Prostate gland (tissue), 2 donors: Measurements from ENCODE around the gene OVOL1. TPM values are rescaled to one million over a fixed set of nuclear protein-coding genes. Genes with fewer than 3 reads are reported as not detected.

Experiments
- DNase-seq: peaks from one replicate; pipeline ENCODE4 v3.0.0-alpha.2; 2019; ENCODE audit warnings: low spot score
- H3K27ac ChIP-seq, 2 donors: fragments of 200-600 bp; sonication (generic); 2 replicates each; pipeline ENCODE4 v1.5.1; 2017 to 2019
- H3K27me3 ChIP-seq: fragments of 200-600 bp; sonication (generic); replicated peaks from 2 replicates; pipeline ENCODE4 v1.5.1; 2019; ENCODE audit not compliant: insufficient read depth
- H3K36me3 ChIP-seq, 2 donors: fragments of 200-600 bp; sonication (generic); 1 replicate in 1 of 2; 2 replicates in 1 of 2; pipeline versions ENCODE4 v1.5.1 to v1.8.1; 2017 to 2019
- H3K4me1 ChIP-seq: fragments of 200-600 bp; sonication (generic); replicated peaks from 2 replicates; pipeline ENCODE4 v1.5.1; 2019
- H3K4me3 ChIP-seq, 2 donors: fragments of 200-600 bp; sonication (generic); 2 replicates each; pipeline ENCODE4 v1.5.1; 2017 to 2019
- H3K9me3 ChIP-seq: fragments of 200-600 bp; sonication (generic); 2 replicates; pipeline ENCODE4 v1.5.1; 2017
- POLR2A ChIP-seq: fragments of 450-650 bp; IDR thresholded peaks from one replicate; pipeline ENCODE4 v1.6.1; 2016; ENCODE audit warnings: antibody characterized with exemption, mild to moderate bottlenecking
- POLR2AphosphoS5 ChIP-seq: sonication (generic); formaldehyde crosslinking; IDR thresholded peaks from one replicate; pipeline ENCODE4 v1.6.1; 2017; ENCODE audit warnings: antibody characterized with exemption
- WGBS: methylation state at CpG from one replicate; pipeline ENCODE4 v1.1.5; 2018; 5-methylcytosine and 5-hydroxymethylcytosine counted together
- intact Hi-C: fragments of 100-400 bp; cut with DNase I; formaldehyde crosslinking; loops from one replicate; pipeline ENCODE4 v1.14.2; 2022
- total RNA-seq, 2 donors: library from RNA; depleted of rRNA; stranded (reverse); fragments of >200 nt; gene quantifications; one replicate each; pipeline ENCODE4 v1.1.0, GENCODE V29; 2016
- TF ChIP-seq, protein P1 (sequence below), 4 experiments: fragments of 200-600 bp in 2 of 4; fragments of 450-650 bp in 2 of 4; sonication (generic) in 2 of 4; IDR thresholded peaks; 1 replicate in 3 of 4; 2 replicates in 1 of 4; pipeline ENCODE4 v1.5.1; 2016 to 2019; ENCODE audit warnings: antibody characterized with exemption in 4 of 4, mild to moderate bottlenecking in 2 of 4, moderate library complexity in 2 of 4

Gene OVOL1
- 1 to 10 TPM; 2.7 to 8.5 TPM for total RNA-seq

DNA sequence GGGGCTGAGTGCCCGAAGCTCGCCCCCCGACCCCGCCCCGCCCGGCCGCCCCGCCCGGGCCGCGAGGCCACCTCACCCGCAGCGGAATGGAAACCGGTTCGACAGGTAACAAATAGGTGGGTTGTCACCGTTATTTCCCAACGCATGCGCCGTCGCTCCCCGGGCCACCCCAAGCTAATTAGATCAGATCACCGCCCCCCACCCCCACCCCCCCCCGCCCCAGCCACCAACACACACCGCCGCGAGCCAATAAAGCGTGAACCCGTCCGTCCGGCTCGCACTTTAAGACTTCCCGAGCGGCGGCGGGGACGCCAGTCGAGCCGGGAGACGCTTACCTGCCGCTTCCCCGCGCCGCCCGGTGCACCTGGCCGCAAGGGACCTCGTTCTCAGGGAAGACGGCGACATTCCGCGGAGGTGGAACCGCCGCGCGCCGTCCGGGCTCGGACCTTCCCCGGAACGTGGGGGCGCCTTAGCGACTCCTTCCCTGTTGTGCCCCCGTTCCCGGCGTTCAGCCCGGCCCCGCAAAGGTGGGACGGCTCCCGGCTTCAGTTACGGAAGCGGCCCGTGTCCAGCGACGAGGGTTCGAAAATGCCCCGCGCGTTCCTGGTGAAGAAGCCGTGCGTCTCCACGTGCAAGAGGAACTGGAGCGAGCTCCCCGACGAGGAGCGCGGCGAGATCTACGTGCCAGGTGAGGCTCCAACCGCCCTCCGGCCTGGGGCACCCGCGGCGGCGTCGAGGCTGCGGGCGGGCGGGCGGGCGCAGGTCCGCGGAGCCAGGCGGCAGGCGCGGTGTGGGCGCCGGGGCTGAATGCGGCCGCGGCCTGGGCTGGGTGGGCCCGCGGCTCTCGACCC is at the start of gene OVOL1:
Gene OVOL1 (plus strand): TSS at position 278 of the 851 bp plus-strand sequence. CDS start 311 bp downstream, at position 589.
- intact Hi-C loops, result no loop called here
- DNase-seq, result peak; percentile 91
- H3K27me3 ChIP-seq, result no peaks in the 10 kb centered on the region
- no peaks in the 10 kb centered on the region for H3K36me3 ChIP-seq
- under 1% methylated on average over 51 of the region's 112 CpGs for WGBS
- H3K4me1 ChIP-seq, result peaks cover 20% of the 10 kb centered on the region
- TF ChIP-seq POLR2A, result peak; percentile 75
- TF ChIP-seq, protein P1, sequence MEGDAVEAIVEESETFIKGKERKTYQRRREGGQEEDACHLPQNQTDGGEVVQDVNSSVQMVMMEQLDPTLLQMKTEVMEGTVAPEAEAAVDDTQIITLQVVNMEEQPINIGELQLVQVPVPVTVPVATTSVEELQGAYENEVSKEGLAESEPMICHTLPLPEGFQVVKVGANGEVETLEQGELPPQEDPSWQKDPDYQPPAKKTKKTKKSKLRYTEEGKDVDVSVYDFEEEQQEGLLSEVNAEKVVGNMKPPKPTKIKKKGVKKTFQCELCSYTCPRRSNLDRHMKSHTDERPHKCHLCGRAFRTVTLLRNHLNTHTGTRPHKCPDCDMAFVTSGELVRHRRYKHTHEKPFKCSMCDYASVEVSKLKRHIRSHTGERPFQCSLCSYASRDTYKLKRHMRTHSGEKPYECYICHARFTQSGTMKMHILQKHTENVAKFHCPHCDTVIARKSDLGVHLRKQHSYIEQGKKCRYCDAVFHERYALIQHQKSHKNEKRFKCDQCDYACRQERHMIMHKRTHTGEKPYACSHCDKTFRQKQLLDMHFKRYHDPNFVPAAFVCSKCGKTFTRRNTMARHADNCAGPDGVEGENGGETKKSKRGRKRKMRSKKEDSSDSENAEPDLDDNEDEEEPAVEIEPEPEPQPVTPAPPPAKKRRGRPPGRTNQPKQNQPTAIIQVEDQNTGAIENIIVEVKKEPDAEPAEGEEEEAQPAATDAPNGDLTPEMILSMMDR (IDR thresholded peaks at IDR 0.05), result no peak
- peak; percentile 57 for TF ChIP-seq POLR2AphosphoS5
- no peaks in the 10 kb centered on the region for H3K9me3 ChIP-seq
- H3K4me3 ChIP-seq, result peak within 1 kb of the TSS; percentile 29 to 43
- peak within 1 kb of the TSS; percentile 56 to 75 for H3K27ac ChIP-seq

DNA sequence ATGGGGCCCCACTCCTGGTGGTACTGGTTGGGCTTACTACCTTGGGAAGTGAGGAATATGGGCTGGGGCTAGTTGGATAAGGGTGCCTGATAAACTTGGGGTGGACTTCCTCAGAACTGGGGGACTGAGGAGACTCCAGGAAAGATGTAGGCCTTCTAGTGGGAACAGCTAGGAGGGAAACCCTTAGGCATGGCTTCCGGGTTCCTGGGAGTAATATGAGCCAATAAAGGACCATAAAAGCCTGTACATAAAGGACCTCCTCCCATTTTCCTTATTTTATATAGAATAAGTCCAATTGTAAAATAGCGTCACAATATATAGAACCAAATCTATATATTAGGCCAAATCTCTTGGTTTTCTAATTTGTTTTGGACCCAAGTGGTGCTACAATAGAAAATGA is 47.8 kb upstream of the OVOL1 start:
- WGBS, result 69% methylated on average over 2 of the region's 2 CpGs
- H3K27ac ChIP-seq, result no peak overlapping the region
- H3K27me3 ChIP-seq, result no peaks in the 10 kb centered on the region
- H3K4me3 ChIP-seq, result no peak overlapping the region
- TF ChIP-seq, protein P1 (IDR thresholded peaks at IDR 0.05), result no peak
- TF ChIP-seq POLR2A, result no peak
- TF ChIP-seq POLR2AphosphoS5, result no peak
- intact Hi-C loops, result no loop called here
- H3K4me1 ChIP-seq, result no peaks in the 10 kb centered on the region
- DNase-seq, result no peak
- no peaks in the 10 kb centered on the region for H3K36me3 ChIP-seq
- no peaks in the 10 kb centered on the region for H3K9me3 ChIP-seq

DNA sequence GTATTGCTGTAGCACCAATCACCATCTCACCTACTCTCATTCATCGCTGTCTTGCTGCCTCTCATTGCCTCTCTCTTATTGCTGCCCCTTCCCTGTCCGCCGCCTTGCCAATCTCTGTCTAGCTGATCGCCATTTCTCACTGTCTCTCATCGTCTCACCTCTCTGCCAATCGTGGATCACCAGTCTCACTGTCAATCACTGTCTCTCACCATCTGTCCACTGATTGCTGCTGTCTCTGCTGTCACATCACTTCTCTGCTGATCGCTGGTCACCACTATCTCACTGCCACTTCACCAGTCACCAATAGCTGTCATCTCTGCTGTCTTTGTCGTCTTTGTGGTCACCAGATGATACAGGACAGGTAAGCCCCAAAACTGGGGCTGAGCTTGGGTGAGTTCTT is 45.7 kb upstream of the OVOL1 start:
- DNase-seq, result no peak
- H3K36me3 ChIP-seq, result no peaks in the 10 kb centered on the region
- TF ChIP-seq, protein P1 (IDR thresholded peaks at IDR 0.05), result no peak
- no peak for TF ChIP-seq POLR2AphosphoS5
- no peak overlapping the region for H3K4me3 ChIP-seq
- intact Hi-C loops, result no loop called here
- H3K27ac ChIP-seq, result no peak overlapping the region
- WGBS, result 77% methylated on average over 8 of the region's 8 CpGs
- H3K4me1 ChIP-seq, result no peaks in the 10 kb centered on the region
- no peaks in the 10 kb centered on the region for H3K27me3 ChIP-seq
- H3K9me3 ChIP-seq, result no peaks in the 10 kb centered on the region

DNA sequence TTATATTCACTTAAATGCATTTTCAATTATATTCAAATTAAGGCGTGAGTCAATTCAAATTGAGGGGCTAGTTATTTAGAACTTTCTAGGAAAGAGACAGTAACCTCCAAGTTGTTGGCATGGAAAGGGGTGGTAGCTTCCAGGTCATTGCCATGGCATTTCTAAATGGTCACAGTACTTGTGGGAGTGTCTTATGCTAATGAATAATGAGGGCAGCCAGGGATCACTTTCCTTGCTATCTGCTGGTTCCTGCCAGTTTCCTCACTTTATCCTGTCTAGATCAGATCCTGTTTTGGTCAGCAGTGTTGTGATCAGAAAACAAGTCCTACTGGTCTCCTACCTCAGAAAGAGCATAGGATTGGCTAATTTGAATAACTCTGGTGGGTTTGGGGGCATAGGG is 44.5 kb upstream of the OVOL1 start:
- no peaks in the 10 kb centered on the region for H3K27me3 ChIP-seq
- H3K36me3 ChIP-seq, result no peaks in the 10 kb centered on the region
- no peaks in the 10 kb centered on the region for H3K4me1 ChIP-seq
- no peak overlapping the region for H3K4me3 ChIP-seq
- H3K27ac ChIP-seq, result no peak overlapping the region
- WGBS, result 94% methylated on average over 1 of the region's 1 CpG
- DNase-seq, result no peak
- no peaks in the 10 kb centered on the region for H3K9me3 ChIP-seq
- intact Hi-C loops, result no loop called here
- TF ChIP-seq POLR2A (no peak), POLR2AphosphoS5 (no peak)
- TF ChIP-seq, protein P1 (IDR thresholded peaks at IDR 0.05), result no peak

DNA sequence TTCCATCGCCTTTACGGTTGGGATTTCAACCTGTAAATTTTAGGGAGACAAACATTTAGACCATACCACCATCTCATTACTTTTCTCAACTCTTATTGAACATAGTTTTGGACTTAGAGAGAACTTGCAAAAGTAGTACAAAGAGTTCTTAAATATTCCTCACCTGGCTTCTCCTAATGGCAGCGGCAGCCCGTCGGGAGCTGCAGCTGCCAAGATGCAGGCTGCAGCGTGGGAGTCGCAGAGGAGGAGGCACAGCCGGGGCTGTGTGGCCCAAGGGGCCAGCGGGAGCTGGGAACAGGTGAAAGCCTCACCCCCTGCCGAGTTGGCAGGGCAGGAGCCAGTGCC is 43.2 kb upstream of the OVOL1 start:
- no peaks in the 10 kb centered on the region for H3K27me3 ChIP-seq
- no peak overlapping the region for H3K27ac ChIP-seq
- H3K4me1 ChIP-seq, result no peaks in the 10 kb centered on the region
- H3K36me3 ChIP-seq, result no peaks in the 10 kb centered on the region
- no peak for DNase-seq
- intact Hi-C loops, result no loop called here
- no peak overlapping the region for H3K4me3 ChIP-seq
- TF ChIP-seq POLR2A (no peak), POLR2AphosphoS5 (no peak)
- TF ChIP-seq, protein P1 (IDR thresholded peaks at IDR 0.05), result no peak
- no peaks in the 10 kb centered on the region for H3K9me3 ChIP-seq
- 59% methylated on average over 10 of the region's 10 CpGs for WGBS
